Prostate gland (tissue), 2 donors: ENCODE data around the gene TESK2. TPM values are rescaled to one million over a fixed set of nuclear protein-coding genes. Genes with fewer than 3 reads are reported as not detected.
"Not testable (repeated sequence)": the region's sequence is repeated elsewhere in the genome, so short reads cannot be mapped to it uniquely, and the experiment has no call there.

Experiments
- DNase-seq: peaks from one replicate; pipeline ENCODE4 v3.0.0-alpha.2; 2019; ENCODE audit warnings: low spot score
- H3K27ac ChIP-seq, 2 donors: fragments of 200-600 bp; sonication (generic); 2 replicates each; pipeline ENCODE4 v1.5.1; 2017 to 2019
- H3K27me3 ChIP-seq: fragments of 200-600 bp; sonication (generic); replicated peaks from 2 replicates; pipeline ENCODE4 v1.5.1; 2019; ENCODE audit not compliant: insufficient read depth
- H3K36me3 ChIP-seq, 2 donors: fragments of 200-600 bp; sonication (generic); 1 replicate in 1 of 2; 2 replicates in 1 of 2; pipeline versions ENCODE4 v1.5.1 to v1.8.1; 2017 to 2019
- H3K4me1 ChIP-seq: fragments of 200-600 bp; sonication (generic); replicated peaks from 2 replicates; pipeline ENCODE4 v1.5.1; 2019
- H3K4me3 ChIP-seq, 2 donors: fragments of 200-600 bp; sonication (generic); 2 replicates each; pipeline ENCODE4 v1.5.1; 2017 to 2019
- H3K9me3 ChIP-seq: fragments of 200-600 bp; sonication (generic); 2 replicates; pipeline ENCODE4 v1.5.1; 2017
- CTCF ChIP-seq, 4 experiments: fragments of 200-600 bp in 2 of 4; fragments of 450-650 bp in 2 of 4; sonication (generic) in 2 of 4; IDR thresholded peaks; 1 replicate in 3 of 4; 2 replicates in 1 of 4; pipeline ENCODE4 v1.5.1; 2016 to 2019; ENCODE audit warnings: antibody characterized with exemption in 4 of 4, mild to moderate bottlenecking in 2 of 4, moderate library complexity in 2 of 4
- POLR2A ChIP-seq: fragments of 450-650 bp; IDR thresholded peaks from one replicate; pipeline ENCODE4 v1.6.1; 2016; ENCODE audit warnings: antibody characterized with exemption, mild to moderate bottlenecking
- POLR2AphosphoS5 ChIP-seq: sonication (generic); formaldehyde crosslinking; IDR thresholded peaks from one replicate; pipeline ENCODE4 v1.6.1; 2017; ENCODE audit warnings: antibody characterized with exemption
- WGBS: methylation state at CpG from one replicate; pipeline ENCODE4 v1.1.5; 2018; 5-methylcytosine and 5-hydroxymethylcytosine counted together
- intact Hi-C: fragments of 100-400 bp; cut with DNase I; formaldehyde crosslinking; loops from one replicate; pipeline ENCODE4 v1.14.2; 2022
- total RNA-seq, 2 donors: library from RNA; depleted of rRNA; stranded (reverse); fragments of >200 nt; gene quantifications; one replicate each; pipeline ENCODE4 v1.1.0, GENCODE V29; 2016

Gene TESK2
- total RNA-seq, 2 donors from 2014 or later: 21.4 to 26.4 TPM

GRCh38 chr1:45479039-45479748 lies 11.8 kb downstream of the TESK2 start:
- no peak for DNase-seq
- no peak overlapping the region for H3K4me3 ChIP-seq
- WGBS: 79% methylated on average over 5 of the region's 5 CpGs
- TF ChIP-seq POLR2A: no peak
- TF ChIP-seq POLR2AphosphoS5: no peak
- TF ChIP-seq CTCF (IDR thresholded peaks at IDR 0.05): no peak
- H3K4me1 ChIP-seq: no peaks in the 10 kb centered on the region
- H3K9me3 ChIP-seq: no peaks in the 10 kb centered on the region
- intact Hi-C loops: no loop called here
- H3K27ac ChIP-seq: no peak overlapping the region
- H3K36me3 ChIP-seq: no peaks in the 10 kb centered on the region
- H3K27me3 ChIP-seq: no peaks in the 10 kb centered on the region

- no peaks in the 10 kb centered on the region for H3K36me3 ChIP-seq
- DNase-seq: no peak
- 59% methylated on average over 4 of the region's 4 CpGs for WGBS
- H3K4me1 ChIP-seq: no peaks in the 10 kb centered on the region
- TF ChIP-seq CTCF (IDR thresholded peaks at IDR 0.05): no peak
- no peaks in the 10 kb centered on the region for H3K9me3 ChIP-seq
- no peak overlapping the region for H3K27ac ChIP-seq
- intact Hi-C loops: no loop called here
- no peak overlapping the region for H3K4me3 ChIP-seq
- H3K27me3 ChIP-seq: no peaks in the 10 kb centered on the region
These were observed 12.7 kb downstream of the TESK2 start for GRCh38 chr1:45478121-45478814.

- no peaks in the 10 kb centered on the region for H3K4me1 ChIP-seq
- no peak for DNase-seq
- H3K4me3 ChIP-seq: no peak overlapping the region
- WGBS: 79% methylated on average over 3 of the region's 3 CpGs
- no peaks in the 10 kb centered on the region for H3K27me3 ChIP-seq
- intact Hi-C loops: no loop called here
- H3K27ac ChIP-seq: no peak overlapping the region
- TF ChIP-seq CTCF (IDR thresholded peaks at IDR 0.05) (no peak), POLR2A (no peak), POLR2AphosphoS5 (no peak)
- no peaks in the 10 kb centered on the region for H3K36me3 ChIP-seq
- H3K9me3 ChIP-seq: no peaks in the 10 kb centered on the region
These were observed 13.3 kb downstream of the TESK2 start for GRCh38 chr1:45477646-45478045.

- H3K36me3 ChIP-seq, DNase-seq, H3K9me3 ChIP-seq, H3K4me3 ChIP-seq, intact Hi-C loops, H3K27me3 ChIP-seq, H3K27ac ChIP-seq, H3K4me1 ChIP-seq: not testable (repeated sequence)
- WGBS: over 99% methylated on average over 6 of the region's 6 CpGs
These were observed 16.8 kb downstream of the TESK2 start for GRCh38 chr1:45474194-45474593.

- intact Hi-C loops: no loop called here
- H3K4me3 ChIP-seq: no peak overlapping the region
- no peaks in the 10 kb centered on the region for H3K9me3 ChIP-seq
- 69% methylated on average over 2 of the region's 2 CpGs for WGBS
- H3K27me3 ChIP-seq: no peaks in the 10 kb centered on the region
- TF ChIP-seq CTCF (IDR thresholded peaks at IDR 0.05): no peak
- no peak for TF ChIP-seq POLR2A
- no peak for TF ChIP-seq POLR2AphosphoS5
- no peak overlapping the region for H3K27ac ChIP-seq
- no peaks in the 10 kb centered on the region for H3K36me3 ChIP-seq
- DNase-seq: no peak
- no peaks in the 10 kb centered on the region for H3K4me1 ChIP-seq
These were observed 17.7 kb downstream of the TESK2 start for GRCh38 chr1:45473302-45473701.
